GM12891 (cell line): ENCODE measurements around the gene ADAMTS13.

Experiments
- POLR2A ChIP-seq: IDR thresholded peaks from 2 replicates; pipeline ENCODE4 v1.6.1; 2011; ENCODE audit warnings: low read depth, low read length, control low read depth
- POLR2AphosphoS5 ChIP-seq: IDR thresholded peaks from 2 replicates; pipeline ENCODE4 v1.6.1; 2011; ENCODE audit warnings: low read depth, low read length, control low read depth

DNA sequence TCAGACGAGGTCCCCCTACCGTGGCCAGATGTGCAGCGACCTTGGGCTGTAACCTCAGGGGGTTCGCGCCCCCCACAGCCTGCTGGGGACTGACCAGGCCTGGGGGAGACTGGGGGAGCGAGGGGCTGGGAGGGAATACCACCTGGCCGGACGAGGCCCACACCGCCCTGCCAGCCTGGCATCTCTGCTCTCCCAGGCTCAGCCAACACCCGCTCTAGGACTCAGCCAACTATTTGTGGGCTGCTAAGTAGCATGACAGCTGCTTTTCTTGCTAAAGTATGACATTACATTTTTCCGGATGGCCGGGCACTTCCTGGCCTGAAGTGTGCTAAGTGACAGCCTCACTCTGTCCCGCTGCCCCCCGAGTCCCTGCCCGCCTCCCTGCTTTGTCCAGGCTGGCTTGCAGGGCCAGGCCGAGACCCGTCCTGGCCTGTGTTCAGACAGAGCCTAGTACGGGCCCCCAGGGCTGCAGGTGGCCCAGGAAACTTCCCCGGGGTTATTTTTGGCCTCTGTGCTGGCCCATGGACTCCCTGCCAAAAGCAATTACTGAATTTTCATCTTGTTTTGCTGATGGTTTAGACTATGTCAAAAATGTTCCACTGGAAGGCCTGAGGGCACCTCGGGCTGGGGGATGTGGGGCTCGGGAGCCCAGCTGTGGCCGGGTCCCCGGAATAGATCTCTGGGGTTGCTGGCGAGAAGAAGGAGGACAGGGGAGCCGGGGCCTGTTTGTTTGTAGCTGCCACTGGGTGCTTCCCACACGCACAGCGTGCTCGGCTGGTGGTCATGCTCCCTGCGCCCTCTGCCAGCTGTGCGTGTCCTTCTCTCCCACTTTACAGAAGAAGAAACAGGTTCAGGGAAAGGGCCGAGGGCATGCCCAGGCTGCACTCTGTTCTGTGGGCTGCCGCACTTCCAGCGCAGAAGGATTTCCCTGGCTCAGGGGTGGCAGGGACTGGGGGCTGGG is 70.2 kb downstream of the ADAMTS13 start:
- TF ChIP-seq POLR2AphosphoS5, result no peak
- TF ChIP-seq POLR2A, result no peak
